Left kidney (tissue), 2 donors: ENCODE data around the gene SYNPR. TPM values are rescaled to one million over a fixed set of nuclear protein-coding genes. Genes with fewer than 3 reads are reported as not detected.
"Not testable (repeated sequence)": the region's sequence is repeated elsewhere in the genome, so short reads cannot be mapped to it uniquely, and the experiment has no call there.

Experiments used
- DNase-seq: peaks from one replicate; pipeline ENCODE4 v3.0.0-alpha.2; 2013
- polyA plus RNA-seq: library from polyadenylated mRNA; unstranded; fragments of 120-200 nt; gene quantifications from one replicate; pipeline ENCODE4 v1.2.1, GENCODE V29; 2013; ENCODE audit not compliant: insufficient read length

The SYNPR gene
- polyA plus RNA-seq, 1 donor = not detected

GRCh38 chr3:63631670-63632069, 353.6 kb downstream of the SYNPR start:
- DNase-seq = no peak

DNA sequence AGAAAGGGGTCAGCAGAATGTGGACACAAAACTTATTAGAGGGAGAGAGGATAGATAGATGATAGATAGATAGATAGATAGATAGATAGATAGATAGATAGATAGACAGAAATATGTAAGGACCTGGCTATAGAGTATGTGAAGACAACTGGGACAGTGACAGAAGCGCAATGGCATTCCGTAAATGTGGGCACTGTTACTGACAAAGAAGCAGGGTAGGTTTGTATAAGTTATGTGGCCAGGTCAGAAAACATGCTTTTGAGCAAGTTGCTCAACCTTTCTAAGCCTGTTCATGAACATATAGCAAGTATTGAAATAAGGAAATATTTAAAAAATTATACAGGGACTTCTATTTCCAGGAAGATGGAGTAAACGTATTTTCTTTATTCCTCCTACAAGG, 357.1 kb downstream of the SYNPR start:
- no peak for DNase-seq

DNA sequence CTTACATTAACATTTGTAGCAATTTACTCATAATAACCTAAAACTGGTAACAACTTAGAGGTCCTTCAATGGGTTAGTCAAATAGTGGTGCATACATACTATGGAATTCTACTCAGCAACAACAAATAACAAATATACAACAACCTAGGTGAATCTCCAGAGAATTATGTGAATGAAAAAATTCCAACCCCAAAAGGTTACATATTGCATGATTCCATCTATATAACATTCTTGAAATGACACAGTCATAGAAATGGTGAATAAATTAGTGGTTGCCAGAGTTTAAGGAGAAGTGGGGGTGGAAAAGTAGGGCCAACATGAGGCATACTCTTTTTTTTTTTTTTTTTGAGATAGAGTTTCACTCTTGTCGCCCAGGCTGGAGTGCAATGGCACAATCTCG, 361.7 kb downstream of the SYNPR start:
- DNase-seq = no peak

GRCh38 chr3:63642488-63642887, 364.4 kb downstream of the SYNPR start:
- DNase-seq = no peak

DNA sequence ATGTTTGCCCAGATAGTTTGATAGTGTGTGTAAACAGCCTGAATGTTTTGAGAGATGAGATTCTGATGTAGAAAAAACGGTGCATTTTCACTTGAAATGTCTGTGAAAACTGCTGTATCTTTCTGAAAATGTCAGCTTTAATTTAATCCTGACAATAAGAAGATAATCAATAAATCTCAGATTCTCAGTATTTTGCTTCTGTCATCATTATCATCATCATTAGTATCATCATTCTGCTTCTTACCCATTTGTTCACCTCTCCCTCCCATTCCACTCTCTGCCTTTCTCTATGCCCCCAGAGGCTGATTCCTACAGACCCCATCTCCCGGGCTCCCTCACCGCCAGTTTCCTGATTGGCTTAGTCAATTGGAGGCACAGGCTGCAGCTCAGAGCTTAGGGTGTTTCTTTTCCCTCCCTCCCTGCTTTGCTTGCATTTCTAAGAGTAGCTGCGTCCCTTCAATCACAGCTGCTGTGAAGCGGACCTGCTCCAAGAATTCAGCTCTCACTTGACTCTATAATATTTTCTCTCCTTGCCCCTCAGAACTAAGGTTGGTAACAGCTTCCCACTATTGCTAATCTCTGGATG, 366.2 kb downstream of the SYNPR start:
- DNase-seq = no peak

- DNase-seq = not testable (repeated sequence)
These were observed 367.0 kb downstream of the SYNPR start for GRCh38 chr3:63644928-63645781.

- no peak for DNase-seq
These were observed 374.1 kb downstream of the SYNPR start, which contains the start of gene SNTN for GRCh38 chr3:63652066-63652725. TSS of gene SNTN (plus strand) at chr3:63652675. CDS start at chr3:63652688, 13 bp downstream.

- no peak for DNase-seq
These were observed 376.1 kb downstream of the SYNPR start for GRCh38 chr3:63654211-63654610.

DNA sequence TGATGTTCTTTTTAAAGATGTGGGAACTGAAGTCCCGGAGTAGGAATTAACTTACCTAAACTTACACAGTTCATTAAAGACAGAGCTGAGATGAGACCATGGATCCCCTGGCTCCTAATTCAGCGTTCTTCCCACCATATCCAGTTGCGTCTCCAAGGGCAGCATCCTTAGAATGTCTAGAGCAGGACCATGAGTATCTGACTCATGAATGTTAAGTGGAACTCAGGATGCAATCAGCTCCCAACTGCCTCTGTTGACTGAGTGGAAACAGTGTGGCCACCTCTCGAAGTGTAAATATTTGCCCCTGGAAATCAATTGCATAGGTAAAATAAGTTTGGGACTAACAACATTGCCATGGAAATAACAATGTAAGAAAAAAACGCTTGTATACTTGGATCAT, 376.8 kb downstream of the SYNPR start:
- no peak for DNase-seq

- no peak for DNase-seq
These were observed 377.4 kb downstream of the SYNPR start for GRCh38 chr3:63655519-63655918.

DNA sequence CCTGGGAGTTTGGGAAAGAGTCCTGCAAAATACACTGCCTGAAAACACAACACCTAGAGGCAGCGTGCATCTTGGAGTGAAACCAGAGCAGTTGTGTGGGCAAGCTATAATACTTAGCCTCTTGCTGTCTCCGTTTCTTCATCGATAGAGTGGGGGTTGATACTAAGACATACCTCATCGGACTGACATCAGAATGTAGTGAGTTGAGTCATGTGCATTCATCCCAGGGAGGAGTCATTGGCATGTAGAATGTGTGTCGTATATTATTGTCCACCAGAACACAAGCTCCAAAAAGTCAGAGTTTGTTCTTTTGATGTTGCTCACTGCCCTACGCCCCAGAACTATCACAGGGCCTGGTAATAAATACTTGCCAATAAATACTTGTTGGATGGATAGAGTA, 378.7 kb downstream of the SYNPR start:
- no peak for DNase-seq

GRCh38 chr3:63661242-63661641, 383.1 kb downstream of the SYNPR start:
- no peak for DNase-seq

DNA sequence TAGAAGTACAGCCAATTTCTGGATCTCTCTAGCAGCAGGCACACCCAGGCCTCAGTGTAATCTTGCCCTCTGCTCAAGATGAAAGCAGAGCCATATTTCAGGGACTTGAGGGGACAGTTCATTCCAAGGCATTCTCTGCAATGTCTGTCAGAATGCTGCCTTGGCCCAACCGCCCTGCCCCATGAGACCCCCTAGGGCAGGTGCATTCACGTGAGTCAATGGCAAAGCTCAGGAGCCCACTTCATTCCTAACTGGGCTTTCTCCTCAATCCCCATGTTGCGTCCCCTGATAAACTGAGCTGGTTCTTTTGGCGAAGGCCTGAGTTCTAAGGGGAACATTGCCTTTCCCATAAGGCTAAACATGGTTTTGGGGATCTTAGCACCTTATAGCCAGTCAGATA, 383.9 kb downstream of the SYNPR start:
- no peak for DNase-seq

GRCh38 chr3:63662500-63662899, 384.4 kb downstream of the SYNPR start:
- no peak for DNase-seq
